Caco-2 (cell line): ENCODE results near the gene TOMM40L. TPM values are rescaled to one million over a fixed set of nuclear protein-coding genes. Genes with fewer than 3 reads are reported as not detected.

Experiments
- BruUV-seq: library from RNA; stranded (reverse); fragments of 400-500 nt; replicated peaks from 2 replicates; lab custom pipeline; 2021; lab: Mats Ljungman, UMichigan
- CTCF ChIA-PET: fragments of 300-600 bp; sonication (Branson Sonifier 250); formaldehyde crosslinking; loops from one replicate; lab custom pipeline; 2022; ENCODE audit warnings: antibody characterized with exemption; lab: Charles Lee
- POLR2A ChIA-PET: fragments of 300-600 bp; sonication (Branson Sonifier 250); formaldehyde crosslinking; loops from one replicate; lab custom pipeline; 2022; ENCODE audit warnings: antibody characterized with exemption; lab: Charles Lee
- DNase-seq, 2 experiments: peaks; one replicate each; pipeline versions ENCODE4 v3.0.0 to v3.0.0-alpha.2; 2020 to 2022
- H3K27me3 ChIP-seq: replicated peaks from 2 replicates; pipeline ENCODE4 v1.6.0; 2011; ENCODE audit warnings: low read length; ENCODE audit not compliant: control insufficient read depth, insufficient read depth
- H3K36me3 ChIP-seq: 2 replicates; pipeline ENCODE4 v1.5.1; 2011; ENCODE audit warnings: low read length; ENCODE audit not compliant: control insufficient read depth, insufficient read depth
- H3K4me1 ChIP-seq: fragments of 250-450 bp; sonication (Bioruptor Pico); 2 replicates; pipeline ENCODE4 v1.5.1; 2020; ENCODE audit warnings: mild to moderate bottlenecking
- H3K4me3 ChIP-seq: 2 replicates; pipeline ENCODE4 v1.5.1; 2011; ENCODE audit warnings: low read depth, mild to moderate bottlenecking, control low read depth, low read length
- H3K9me3 ChIP-seq: fragments of 250-450 bp; sonication (Bioruptor Pico); 2 replicates; pipeline ENCODE4 v1.5.1; 2020; ENCODE audit warnings: mild to moderate bottlenecking, moderate library complexity
- H3K27ac Mint-ChIP-seq: one replicate; pipeline ENCODE4 v1.8.0; 2022; ENCODE audit warnings: mixed read lengths; ENCODE audit not compliant: unreplicated experiment
- H3K27me3 Mint-ChIP-seq: one replicate; pipeline ENCODE4 v1.8.0; 2022; ENCODE audit warnings: mixed read lengths; ENCODE audit not compliant: insufficient read depth, unreplicated experiment
- H3K36me3 Mint-ChIP-seq: one replicate; pipeline ENCODE4 v1.8.0; 2022; ENCODE audit warnings: mild to moderate bottlenecking, mixed read lengths; ENCODE audit not compliant: insufficient read depth, unreplicated experiment
- H3K4me1 Mint-ChIP-seq: one replicate; pipeline ENCODE4 v1.8.0; 2022; ENCODE audit warnings: low read depth, mixed read lengths; ENCODE audit not compliant: unreplicated experiment
- H3K4me3 Mint-ChIP-seq: one replicate; pipeline ENCODE4 v1.8.0; 2022; ENCODE audit warnings: mild to moderate bottlenecking, moderate library complexity, mixed read lengths; ENCODE audit not compliant: unreplicated experiment
- H3K9me3 Mint-ChIP-seq: one replicate; pipeline ENCODE4 v1.8.0; 2022; ENCODE audit warnings: mixed read lengths; ENCODE audit not compliant: unreplicated experiment
- intact Hi-C: fragments of 100-400 bp; cut with micrococcal nuclease; formaldehyde crosslinking; loops from one replicate; pipeline ENCODE4 v1.10.0; 2022; ENCODE audit not compliant: unreplicated experiment
- total RNA-seq: library from RNA; stranded (reverse); gene quantifications from 2 replicates; pipeline ENCODE4 v1.2.3, GENCODE V29; 2022
- TF ChIP-seq, protein P1 (sequence below), 2 experiments: fragments of 200-600 bp in 1 of 2; IDR thresholded peaks; 1 replicate in 1 of 2; 2 replicates in 1 of 2; pipeline versions ENCODE4 v1.5.1 to v1.8.0; 2011 to 2022; ENCODE audit warnings: antibody characterized with exemption in 1 of 2, control low read depth in 1 of 2, inconsistent platforms in 1 of 2, low read depth in 1 of 2, low read length in 1 of 2, mild to moderate bottlenecking in 1 of 2, moderate library complexity in 1 of 2; ENCODE audit not compliant: insufficient read depth in 1 of 2, severe bottlenecking in 1 of 2, unreplicated experiment in 1 of 2

Gene TOMM40L
- total RNA-seq, 1 experiment from 2014 or later, result 23.1 TPM

GRCh38 chr1:161177112-161177935 lies 48.5 kb upstream of the TOMM40L start, which contains the start of gene B4GALT3:
TSS of gene B4GALT3 (minus strand) at chr1:161177507. CDS start at chr1:161176060, 1,447 bp downstream.
- peak; percentile 87 to 96 for DNase-seq
- BruUV-seq, result TSS peak; percentile 39
- Mint-ChIP-seq H3K27me3 (no peaks in the 10 kb centered on the region), H3K9me3 (no peaks in the 10 kb centered on the region), H3K27ac (peak within 1 kb of the TSS; percentile 96), H3K4me1 (peaks cover 14% of the 10 kb centered on the region), H3K4me3 (peak within 1 kb of the TSS; percentile 85), H3K36me3 (peaks cover 31% of the 10 kb centered on the region)
- intact Hi-C loops, result loop anchor here (5.0 kb wide), 1 partner anchor 60 kb away; the partner anchor contains the start of genes NIT1 and PFDN2
- H3K4me3 ChIP-seq, result peak within 1 kb of the TSS; percentile 91
- POLR2A ChIA-PET, result interaction anchor here (0.6 to 2.4 kb wide), 6 partner anchors 8 to 213 kb away, joined by 4 to 25 read pairs (median 7); partner anchors contain the start of genes NDUFS2, PPOX, TOMM40L and USP21
- H3K27me3 ChIP-seq, result no peaks in the 10 kb centered on the region
- peaks cover 4% of the 10 kb centered on the region for H3K4me1 ChIP-seq
- TF ChIP-seq, protein P1, sequence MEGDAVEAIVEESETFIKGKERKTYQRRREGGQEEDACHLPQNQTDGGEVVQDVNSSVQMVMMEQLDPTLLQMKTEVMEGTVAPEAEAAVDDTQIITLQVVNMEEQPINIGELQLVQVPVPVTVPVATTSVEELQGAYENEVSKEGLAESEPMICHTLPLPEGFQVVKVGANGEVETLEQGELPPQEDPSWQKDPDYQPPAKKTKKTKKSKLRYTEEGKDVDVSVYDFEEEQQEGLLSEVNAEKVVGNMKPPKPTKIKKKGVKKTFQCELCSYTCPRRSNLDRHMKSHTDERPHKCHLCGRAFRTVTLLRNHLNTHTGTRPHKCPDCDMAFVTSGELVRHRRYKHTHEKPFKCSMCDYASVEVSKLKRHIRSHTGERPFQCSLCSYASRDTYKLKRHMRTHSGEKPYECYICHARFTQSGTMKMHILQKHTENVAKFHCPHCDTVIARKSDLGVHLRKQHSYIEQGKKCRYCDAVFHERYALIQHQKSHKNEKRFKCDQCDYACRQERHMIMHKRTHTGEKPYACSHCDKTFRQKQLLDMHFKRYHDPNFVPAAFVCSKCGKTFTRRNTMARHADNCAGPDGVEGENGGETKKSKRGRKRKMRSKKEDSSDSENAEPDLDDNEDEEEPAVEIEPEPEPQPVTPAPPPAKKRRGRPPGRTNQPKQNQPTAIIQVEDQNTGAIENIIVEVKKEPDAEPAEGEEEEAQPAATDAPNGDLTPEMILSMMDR (IDR thresholded peaks at IDR 0.05; ENCODE audit: insufficient read depth in 1 of 2, low read depth in 1 of 2, low read length in 1 of 2, severe bottlenecking in 1 of 2, unreplicated experiment in 1 of 2), result peak; percentile 44 to 54
- no peaks in the 10 kb centered on the region for H3K9me3 ChIP-seq
- peaks cover 4% of the 10 kb centered on the region; the same call in 1 of the 2 replicates for H3K36me3 ChIP-seq
- CTCF ChIA-PET, result interaction anchor here (0.6 to 1.4 kb wide), 3 partner anchors 12 to 48 kb away, joined by 3 to 22 read pairs (median 4); partner anchors contain the start of genes PPOX and TOMM40L

DNA sequence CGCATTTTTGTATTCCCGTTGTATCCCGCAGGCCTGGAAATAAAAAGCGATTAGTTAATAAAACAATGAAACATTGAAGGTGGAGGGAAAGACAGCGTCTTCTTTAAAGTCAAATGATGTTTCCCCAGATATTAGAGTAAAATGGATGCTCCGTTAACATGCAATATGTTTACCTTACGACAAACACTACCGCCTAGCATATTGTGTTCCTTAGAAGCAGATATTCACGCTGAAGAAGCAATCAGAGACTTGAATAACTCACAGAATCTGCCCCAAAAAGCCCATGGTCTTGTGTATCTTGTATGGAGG lies 48.0 kb upstream of the TOMM40L start:
- no peaks in the 10 kb centered on the region for H3K9me3 ChIP-seq
- H3K27me3 ChIP-seq, result no peaks in the 10 kb centered on the region
- TF ChIP-seq, protein P1 (IDR thresholded peaks at IDR 0.05; ENCODE audit: insufficient read depth in 1 of 2, low read depth in 1 of 2, low read length in 1 of 2, severe bottlenecking in 1 of 2, unreplicated experiment in 1 of 2), result no peak
- peak overlapping the region; percentile 85 for H3K4me3 Mint-ChIP-seq
- DNase-seq, result no peak
- peak overlapping the region; percentile 91 for H3K4me3 ChIP-seq
- TSS peak; percentile 98 for BruUV-seq
- peaks cover 4% of the 10 kb centered on the region; the same call in 1 of the 2 replicates for H3K36me3 ChIP-seq
- ChIA-PET CTCF (no interaction called here), POLR2A (interaction anchor here (2.4 kb wide), 1 partner anchor 12 kb away, joined by 25 read pairs; the partner anchor contains the start of gene PPOX)
- H3K9me3 Mint-ChIP-seq, result no peaks in the 10 kb centered on the region
- peaks cover 17% of the 10 kb centered on the region for H3K4me1 Mint-ChIP-seq
- no peaks in the 10 kb centered on the region for H3K27me3 Mint-ChIP-seq
- peaks cover 26% of the 10 kb centered on the region for H3K36me3 Mint-ChIP-seq
- peaks cover 4% of the 10 kb centered on the region for H3K4me1 ChIP-seq
- intact Hi-C loops, result loop anchor here (5.0 kb wide), 1 partner anchor 61 kb away; the partner anchor contains the start of genes NIT1 and PFDN2
- H3K27ac Mint-ChIP-seq, result peak overlapping the region; percentile 96

- CTCF ChIA-PET, result no interaction called here
- TF ChIP-seq, protein P1 (IDR thresholded peaks at IDR 0.05; ENCODE audit: insufficient read depth in 1 of 2, low read depth in 1 of 2, low read length in 1 of 2, severe bottlenecking in 1 of 2, unreplicated experiment in 1 of 2), result no peak
Observed at GRCh38 chr1:161179698-161180097, 46.2 kb upstream of the TOMM40L start.

More at GRCh38 chr1:161179698-161180097, 46.2 kb upstream of the TOMM40L start:
- Mint-ChIP-seq H3K36me3 (peaks cover 8% of the 10 kb centered on the region), H3K27ac (no peak overlapping the region), H3K4me3 (no peak overlapping the region), H3K27me3 (no peaks in the 10 kb centered on the region), H3K4me1 (peaks cover 20% of the 10 kb centered on the region), H3K9me3 (no peaks in the 10 kb centered on the region)
- no peak for DNase-seq
- Histone ChIP-seq H3K4me1 (peaks cover 4% of the 10 kb centered on the region), H3K36me3 (peaks cover 2% of the 10 kb centered on the region; the same call in 1 of the 2 replicates), H3K9me3 (no peaks in the 10 kb centered on the region), H3K4me3 (no peak overlapping the region), H3K27me3 (no peaks in the 10 kb centered on the region)
- POLR2A ChIA-PET, result no interaction called here
- BruUV-seq, result no TSS peak
- intact Hi-C loops, result loop anchor here (1.0 to 5.0 kb wide), 2 partner anchors 62 to 203 kb away; partner anchors contain the start of genes NIT1 and PFDN2
